ENCODE data around the gene EMP1.

The EMP1 gene

DNA sequence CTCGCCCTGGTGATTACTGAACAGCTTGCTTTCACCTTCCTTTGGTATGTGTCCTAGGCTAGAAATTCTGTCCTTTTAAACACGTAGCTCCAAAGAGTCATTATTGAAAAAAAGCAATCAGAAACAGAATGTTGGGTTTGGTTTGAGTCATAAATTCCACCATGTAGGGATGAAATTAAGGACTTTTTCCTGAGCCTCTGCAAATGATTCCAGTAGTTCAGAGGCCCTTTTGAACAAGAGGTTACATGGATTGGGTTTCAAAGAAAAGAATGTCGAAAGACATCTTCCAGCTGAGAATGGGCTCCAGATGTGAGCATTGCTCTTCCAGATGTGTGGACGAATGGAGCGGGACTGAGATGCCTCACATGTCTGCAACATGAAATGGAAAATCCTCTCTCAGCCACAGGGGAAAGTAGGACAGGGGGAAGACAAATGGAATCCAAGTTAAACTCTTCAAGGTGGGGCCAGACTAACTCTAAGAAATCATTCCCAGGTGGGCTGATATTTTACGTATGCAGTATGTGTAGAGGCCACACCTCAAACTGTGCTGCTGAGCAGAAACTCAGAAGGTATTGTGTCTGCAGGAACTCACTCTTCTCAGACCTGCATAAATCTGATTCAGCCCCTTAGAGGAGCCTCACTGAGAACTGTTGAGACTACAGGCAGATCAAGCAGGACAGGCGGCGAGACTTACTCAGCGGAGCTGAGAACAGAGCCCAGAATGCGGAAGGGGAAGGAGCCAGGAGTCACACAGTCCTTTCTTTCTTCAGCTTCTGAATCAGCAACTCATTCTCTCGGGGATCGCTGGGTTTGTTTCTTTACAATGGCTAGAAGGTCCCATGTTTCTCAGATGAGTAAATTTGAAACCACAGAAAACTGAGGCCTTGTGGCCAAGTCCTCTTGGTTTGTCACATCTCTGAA lies 23.3 kb upstream of the EMP1 start:
- Histone ChIP-seq H3K4me3 (ENCODE audit: low read length) (no peak overlapping the region), H3K27ac (ENCODE audit: low read length) (no peak overlapping the region)
- no peak for DNase-seq (ENCODE audit: low read depth, low spot score)

DNA sequence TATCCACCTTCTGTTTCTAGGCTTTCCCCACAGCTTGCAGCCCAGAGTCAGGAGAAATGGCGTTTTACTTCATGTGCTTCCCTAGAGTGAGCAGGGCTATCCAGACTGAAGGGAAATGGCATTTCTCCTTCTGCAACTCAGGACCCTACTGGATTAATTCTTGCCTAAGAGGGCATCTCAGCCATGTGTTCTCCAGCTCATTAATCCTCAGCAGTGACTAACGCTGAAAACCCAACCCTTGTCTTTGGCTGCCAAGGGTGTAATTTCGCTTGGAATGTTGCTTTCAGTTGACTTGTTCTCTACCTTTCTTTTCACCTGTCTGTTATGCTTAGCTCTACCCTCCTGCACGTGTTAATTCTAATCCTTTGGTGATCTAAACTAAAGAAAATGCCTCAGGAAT lies 21.0 kb upstream of the EMP1 start:
- Histone ChIP-seq H3K36me3 (ENCODE audit: control insufficient read depth, insufficient read depth, low read length) (no peaks in the 10 kb centered on the region), H3K4me1 (ENCODE audit: control insufficient read depth, insufficient read depth, low read length) (peaks cover 7% of the 10 kb centered on the region; the same call in 1 of the 2 replicates)
- no CpG with 5 or more reads among the region's 4 CpGs for WGBS (ENCODE audit: insufficient coverage, insufficient read length)

More for the DNA sequence above, 23.3 kb upstream of the EMP1 start:
- peaks cover 3% of the 10 kb centered on the region; the same call in 1 of the 2 replicates for H3K4me1 ChIP-seq (ENCODE audit: control insufficient read depth, insufficient read depth, low read length)
- no CpG with 5 or more reads among the region's 12 CpGs for WGBS (ENCODE audit: insufficient coverage, insufficient read length)
- no peaks in the 10 kb centered on the region for H3K36me3 ChIP-seq (ENCODE audit: control insufficient read depth, insufficient read depth, low read length)
- no peaks in the 10 kb centered on the region for H3K27me3 ChIP-seq (ENCODE audit: control insufficient read depth, insufficient read depth, low read length)
- no peaks in the 10 kb centered on the region for H3K9me3 ChIP-seq (ENCODE audit: control insufficient read depth, insufficient read depth, low read length)

DNA sequence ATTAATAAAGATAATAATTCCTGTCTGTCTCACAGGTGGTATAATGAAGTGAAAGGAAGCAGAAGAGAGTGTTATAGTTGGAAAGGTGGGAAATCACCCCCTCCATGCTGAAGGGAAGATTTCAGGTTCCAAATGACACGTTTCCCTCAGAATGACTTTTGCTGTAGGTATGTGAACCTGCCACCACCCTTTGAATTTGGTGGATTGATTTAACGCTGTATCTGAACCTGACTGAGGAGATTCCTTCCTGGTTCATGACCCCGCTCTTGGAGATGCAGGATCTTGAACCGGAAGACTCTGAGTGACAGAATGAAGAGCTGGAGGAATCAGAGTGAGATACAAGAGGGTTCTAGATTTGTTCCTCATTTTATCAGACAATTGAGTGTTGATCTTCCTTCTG lies 20.3 kb upstream of the EMP1 start:
- H3K36me3 ChIP-seq (ENCODE audit: control insufficient read depth, insufficient read depth, low read length), result no peaks in the 10 kb centered on the region
- H3K9me3 ChIP-seq (ENCODE audit: control insufficient read depth, insufficient read depth, low read length), result no peaks in the 10 kb centered on the region
- peaks cover 7% of the 10 kb centered on the region; the same call in 1 of the 2 replicates for H3K4me1 ChIP-seq (ENCODE audit: control insufficient read depth, insufficient read depth, low read length)
- H3K4me3 ChIP-seq (ENCODE audit: low read length), result no peak overlapping the region
- no peak overlapping the region for H3K27ac ChIP-seq (ENCODE audit: low read length)
- no CpG with 5 or more reads among the region's 4 CpGs for WGBS (ENCODE audit: insufficient coverage, insufficient read length)
- H3K27me3 ChIP-seq (ENCODE audit: control insufficient read depth, insufficient read depth, low read length), result no peaks in the 10 kb centered on the region
- no peak for DNase-seq (ENCODE audit: low read depth, low spot score)

More for the DNA sequence above, 21.0 kb upstream of the EMP1 start:
- no peak overlapping the region for H3K27ac ChIP-seq (ENCODE audit: low read length)
- DNase-seq (ENCODE audit: low read depth, low spot score), result no peak
- H3K9me3 ChIP-seq (ENCODE audit: control insufficient read depth, insufficient read depth, low read length), result no peaks in the 10 kb centered on the region
- H3K27me3 ChIP-seq (ENCODE audit: control insufficient read depth, insufficient read depth, low read length), result no peaks in the 10 kb centered on the region
- H3K4me3 ChIP-seq (ENCODE audit: low read length), result no peak overlapping the region

DNA sequence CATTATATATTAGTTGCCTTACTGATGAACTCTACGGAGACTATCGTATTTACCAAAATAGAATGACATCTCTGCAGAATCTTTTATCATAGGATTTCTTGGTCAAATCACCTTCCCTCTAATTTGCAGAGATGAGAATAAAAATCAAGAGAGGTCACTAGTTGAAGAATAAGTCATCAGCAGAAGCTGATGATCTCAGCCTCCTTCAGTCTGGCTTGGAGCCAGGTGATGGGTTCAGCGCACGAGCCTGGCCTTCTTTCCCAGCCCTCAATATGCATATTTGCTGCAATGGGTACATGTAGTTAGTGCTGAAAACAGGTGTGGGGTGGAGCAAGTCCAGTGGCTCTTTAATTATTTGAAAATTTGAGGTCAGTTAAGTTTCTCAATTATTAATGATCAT lies 19.2 kb upstream of the EMP1 start:
- H3K27me3 ChIP-seq (ENCODE audit: control insufficient read depth, insufficient read depth, low read length), result no peaks in the 10 kb centered on the region
- no CpG with 5 or more reads among the region's 4 CpGs for WGBS (ENCODE audit: insufficient coverage, insufficient read length)
- DNase-seq (ENCODE audit: low read depth, low spot score), result no peak
- H3K27ac ChIP-seq (ENCODE audit: low read length), result no peak overlapping the region
- H3K4me1 ChIP-seq (ENCODE audit: control insufficient read depth, insufficient read depth, low read length), result peaks cover 4% of the 10 kb centered on the region; the same call in 1 of the 2 replicates
- no peaks in the 10 kb centered on the region for H3K9me3 ChIP-seq (ENCODE audit: control insufficient read depth, insufficient read depth, low read length)
- H3K4me3 ChIP-seq (ENCODE audit: low read length), result no peak overlapping the region
- H3K36me3 ChIP-seq (ENCODE audit: control insufficient read depth, insufficient read depth, low read length), result no peaks in the 10 kb centered on the region

DNA sequence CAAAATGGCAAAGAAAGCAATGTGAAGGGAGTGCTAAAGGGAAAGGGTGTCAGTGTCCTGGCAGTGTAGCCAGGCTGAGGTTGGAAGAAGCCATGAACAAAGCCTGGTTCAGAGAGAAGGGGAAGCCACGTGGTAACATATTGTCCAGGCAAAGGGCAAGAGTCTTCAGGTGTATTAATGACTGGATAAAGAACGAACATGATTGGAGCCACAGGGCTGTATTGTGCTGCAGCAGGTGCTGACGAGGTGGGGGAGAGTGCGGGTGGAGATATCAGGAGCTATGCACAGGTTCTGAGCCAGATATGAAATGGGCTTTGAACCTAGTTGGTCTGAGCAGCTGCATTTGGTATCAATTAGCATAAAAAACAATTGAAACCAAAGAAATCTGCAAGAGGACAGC lies 18.6 kb upstream of the EMP1 start:
- WGBS (ENCODE audit: insufficient coverage, insufficient read length), result no CpG with 5 or more reads among the region's 4 CpGs
- no peak for DNase-seq (ENCODE audit: low read depth, low spot score)
- Histone ChIP-seq H3K4me3 (ENCODE audit: low read length) (no peak overlapping the region), H3K27ac (ENCODE audit: low read length) (no peak overlapping the region), H3K36me3 (ENCODE audit: control insufficient read depth, insufficient read depth, low read length) (no peaks in the 10 kb centered on the region), H3K27me3 (ENCODE audit: control insufficient read depth, insufficient read depth, low read length) (no peaks in the 10 kb centered on the region), H3K9me3 (ENCODE audit: control insufficient read depth, insufficient read depth, low read length) (no peaks in the 10 kb centered on the region), H3K4me1 (ENCODE audit: control insufficient read depth, insufficient read depth, low read length) (peaks cover 4% of the 10 kb centered on the region; the same call in 1 of the 2 replicates)

DNA sequence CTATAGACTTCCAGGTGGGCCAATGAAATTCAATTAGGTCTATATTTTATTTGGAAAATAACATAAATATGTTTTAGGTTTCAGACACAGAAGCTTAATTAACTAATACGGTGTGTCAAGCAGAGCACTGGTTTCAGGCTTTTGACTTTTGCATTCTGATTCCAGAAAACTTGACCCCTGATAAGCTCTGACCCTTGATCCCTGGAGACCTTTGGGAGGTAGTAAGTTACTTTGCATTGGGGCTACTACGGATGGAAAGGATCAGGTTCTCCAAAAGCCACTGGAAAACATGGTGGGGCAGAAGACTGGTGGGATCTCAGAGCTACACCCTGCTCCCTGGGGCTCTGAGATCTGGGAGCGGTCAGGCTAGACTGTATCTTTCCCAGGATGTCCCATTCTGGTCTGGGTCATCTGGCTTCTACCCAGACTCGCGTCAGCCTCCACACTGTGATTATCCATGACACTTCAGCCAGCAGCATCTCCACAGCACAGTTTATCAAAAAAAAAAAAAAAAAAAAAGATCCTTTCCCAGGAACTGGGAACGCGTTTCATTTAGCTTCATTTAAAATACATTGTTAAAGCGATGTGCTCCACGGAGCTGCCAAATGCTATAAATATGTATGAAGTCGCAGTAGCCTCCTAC lies 17.8 kb upstream of the EMP1 start:
- no CpG with 5 or more reads among the region's 10 CpGs for WGBS (ENCODE audit: insufficient coverage, insufficient read length)
- H3K9me3 ChIP-seq (ENCODE audit: control insufficient read depth, insufficient read depth, low read length), result no peaks in the 10 kb centered on the region
- DNase-seq (ENCODE audit: low read depth, low spot score), result no peak
- no peak overlapping the region for H3K4me3 ChIP-seq (ENCODE audit: low read length)
- H3K27me3 ChIP-seq (ENCODE audit: control insufficient read depth, insufficient read depth, low read length), result no peaks in the 10 kb centered on the region
- no peak overlapping the region for H3K27ac ChIP-seq (ENCODE audit: low read length)
- peaks cover 4% of the 10 kb centered on the region; the same call in 1 of the 2 replicates for H3K4me1 ChIP-seq (ENCODE audit: control insufficient read depth, insufficient read depth, low read length)
- H3K36me3 ChIP-seq (ENCODE audit: control insufficient read depth, insufficient read depth, low read length), result no peaks in the 10 kb centered on the region

DNA sequence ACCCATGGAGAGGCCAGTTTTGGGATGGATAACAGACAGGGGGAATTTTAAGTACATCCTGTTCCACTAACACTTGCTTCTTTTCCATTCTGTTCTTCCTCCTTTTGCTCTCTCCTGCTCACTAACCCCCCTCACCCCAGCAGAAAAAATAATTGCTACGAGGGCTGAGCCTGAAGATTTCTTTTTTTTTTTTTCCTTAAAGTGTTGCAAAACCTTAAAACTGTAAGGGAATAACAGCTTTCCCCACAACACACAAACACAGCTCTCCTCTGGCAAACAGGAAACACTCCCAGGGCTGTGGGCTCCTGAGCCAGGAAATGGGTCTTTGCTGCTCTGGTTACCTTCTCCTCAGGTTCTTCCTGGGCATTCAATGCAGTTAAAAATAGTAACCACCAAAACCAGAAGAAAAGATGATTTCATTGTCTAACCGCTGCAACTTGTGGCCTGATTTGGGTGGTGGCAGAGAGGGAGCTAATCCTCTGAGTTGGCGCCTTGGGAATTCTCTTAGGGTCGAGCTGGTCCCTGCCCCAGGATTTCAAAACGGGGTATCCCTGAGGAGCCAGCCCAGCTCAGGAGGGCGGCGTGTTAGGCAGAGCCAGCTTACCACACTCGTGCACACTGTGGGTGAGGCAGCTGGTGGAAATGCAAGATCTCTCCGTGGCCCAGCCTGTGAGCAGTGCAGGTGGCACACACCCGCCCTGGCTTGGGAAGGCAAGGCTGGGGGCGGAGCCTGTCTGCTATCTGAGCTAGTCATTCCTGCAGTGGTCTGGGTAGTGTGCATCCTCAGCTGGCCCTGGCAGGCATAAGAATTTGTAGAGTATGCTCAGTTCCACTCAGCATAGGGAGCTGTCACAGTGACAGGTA lies 17.1 kb upstream of the EMP1 start:
- no peaks in the 10 kb centered on the region for H3K9me3 ChIP-seq (ENCODE audit: control insufficient read depth, insufficient read depth, low read length)
- no peaks in the 10 kb centered on the region for H3K27me3 ChIP-seq (ENCODE audit: control insufficient read depth, insufficient read depth, low read length)
- no CpG with 5 or more reads among the region's 11 CpGs for WGBS (ENCODE audit: insufficient coverage, insufficient read length)
- H3K4me1 ChIP-seq (ENCODE audit: control insufficient read depth, insufficient read depth, low read length), result peaks cover 4% of the 10 kb centered on the region; the same call in 1 of the 2 replicates
- no peak for DNase-seq (ENCODE audit: low read depth, low spot score)
- no peaks in the 10 kb centered on the region for H3K36me3 ChIP-seq (ENCODE audit: control insufficient read depth, insufficient read depth, low read length)
- H3K4me3 ChIP-seq (ENCODE audit: low read length), result no peak overlapping the region
- H3K27ac ChIP-seq (ENCODE audit: low read length), result no peak overlapping the region

DNA sequence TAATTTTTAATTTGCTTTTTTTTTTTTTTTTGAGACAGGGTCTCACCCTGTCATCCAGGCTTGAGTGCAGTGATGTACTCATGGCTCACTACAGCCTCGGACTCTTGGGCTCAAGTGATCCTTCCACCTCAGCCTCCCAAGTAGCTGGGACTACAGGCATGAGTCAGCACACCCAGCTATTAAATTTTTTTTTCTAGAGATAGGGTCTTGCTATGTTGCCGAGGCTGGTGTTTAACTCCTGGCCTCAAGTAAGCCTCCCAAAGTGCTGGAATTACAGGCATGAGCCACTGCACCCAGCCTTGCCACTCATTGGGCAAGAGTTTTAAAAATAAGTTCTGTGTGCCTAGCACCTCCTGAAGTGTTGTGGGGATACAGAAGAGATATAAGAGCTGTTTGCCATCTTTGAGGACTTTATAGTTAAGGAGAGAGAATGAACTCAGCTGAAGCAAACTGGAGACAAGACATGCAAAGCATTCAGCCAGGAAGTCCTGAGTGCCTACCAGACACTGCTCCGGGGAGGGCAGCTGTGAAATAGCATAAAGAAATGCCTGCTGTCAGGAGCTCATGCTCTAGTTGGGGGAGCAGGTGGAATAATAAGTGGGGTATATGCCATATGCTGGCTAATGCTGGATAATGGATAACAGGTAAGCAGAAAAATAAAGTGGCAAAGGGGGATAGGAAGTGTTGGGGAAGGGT lies 15.0 kb upstream of the EMP1 start:
- H3K4me1 ChIP-seq (ENCODE audit: control insufficient read depth, insufficient read depth, low read length), result peaks cover 4% of the 10 kb centered on the region; the same call in 1 of the 2 replicates
- no peak overlapping the region for H3K4me3 ChIP-seq (ENCODE audit: low read length)
- no peaks in the 10 kb centered on the region for H3K27me3 ChIP-seq (ENCODE audit: control insufficient read depth, insufficient read depth, low read length)
- H3K27ac ChIP-seq (ENCODE audit: low read length), result no peak overlapping the region
- H3K9me3 ChIP-seq (ENCODE audit: control insufficient read depth, insufficient read depth, low read length), result no peaks in the 10 kb centered on the region
- H3K36me3 ChIP-seq (ENCODE audit: control insufficient read depth, insufficient read depth, low read length), result no peaks in the 10 kb centered on the region
- no CpG with 5 or more reads among the region's 3 CpGs for WGBS (ENCODE audit: insufficient coverage, insufficient read length)
- DNase-seq (ENCODE audit: low read depth, low spot score), result no peak

DNA sequence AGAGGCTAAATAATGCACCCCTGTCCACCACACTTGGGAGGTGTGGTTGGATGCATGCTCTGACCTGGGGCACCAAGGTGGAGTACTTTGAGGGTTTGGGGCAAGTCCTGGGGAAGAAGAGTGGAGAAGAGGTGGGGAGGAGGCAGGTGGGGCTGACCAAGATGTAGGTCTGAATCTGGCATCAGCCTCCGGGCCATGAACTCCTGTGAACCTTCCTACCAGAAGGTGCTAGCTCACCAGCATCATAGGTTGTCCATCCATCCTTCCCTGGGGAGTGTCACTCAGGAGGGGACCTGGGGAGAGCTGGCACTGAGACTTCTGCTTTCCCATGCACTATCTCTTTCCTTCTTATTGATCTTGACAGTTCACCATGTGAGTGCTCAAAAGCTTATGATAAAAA lies 13.6 kb upstream of the EMP1 start:
- no peak for DNase-seq (ENCODE audit: low read depth, low spot score)
- no peaks in the 10 kb centered on the region for H3K36me3 ChIP-seq (ENCODE audit: control insufficient read depth, insufficient read depth, low read length)
- no peak overlapping the region for H3K4me3 ChIP-seq (ENCODE audit: low read length)
- H3K4me1 ChIP-seq (ENCODE audit: control insufficient read depth, insufficient read depth, low read length), result peaks cover 4% of the 10 kb centered on the region; the same call in 1 of the 2 replicates
- no peaks in the 10 kb centered on the region for H3K9me3 ChIP-seq (ENCODE audit: control insufficient read depth, insufficient read depth, low read length)
- no peaks in the 10 kb centered on the region for H3K27me3 ChIP-seq (ENCODE audit: control insufficient read depth, insufficient read depth, low read length)
- WGBS (ENCODE audit: insufficient coverage, insufficient read length), result no CpG with 5 or more reads among the region's 1 CpG
- H3K27ac ChIP-seq (ENCODE audit: low read length), result no peak overlapping the region

Measured in iPS DF 6.9 (cell line).